ENCODE data around the gene GADL1.

GRCh38 chr3:30875505-30875904, 19.0 kb downstream of the GADL1 start:
- TF ChIP-seq CTCF (IDR thresholded peaks at IDR 0.05; ENCODE audit: insufficient read depth, low read length, poor library complexity, severe bottlenecking) (no peak), EZH2phosphoT487 (conservative IDR thresholded peaks at IDR 0.05; ENCODE audit: low read length) (no peak)
